Loucy (cell line): ENCODE results near the gene GALNT1.

Source experiments
- CTCF ChIP-seq: fragments of 200-600 bp; sonication (generic); conservative IDR thresholded peaks from 2 replicates; pipeline ENCODE4 v1.5.1; 2014; ENCODE audit warnings: mild to moderate bottlenecking, antibody characterized with exemption, low read length
- EZH2phosphoT487 ChIP-seq: fragments of 200-600 bp; IDR thresholded peaks from 2 replicates; pipeline ENCODE4 v1.6.1; 2018; ENCODE audit warnings: antibody characterized with exemption, mild to moderate bottlenecking, moderate library complexity, borderline replicate concordance

GRCh38 chr18:35755369-35755768, 173.8 kb downstream of the GALNT1 start:
- no peak for TF ChIP-seq CTCF
- TF ChIP-seq EZH2phosphoT487 = no peak
